ENCODE measurements around the gene DDIT3.

- TF ChIP-seq POLR2AphosphoS5 (IDR thresholded peaks at IDR 0.05; ENCODE audit: low read depth, low read length) (no peak), POLR2A (IDR thresholded peaks at IDR 0.05; ENCODE audit: low read depth, low read length) (no peak)
Measured at GRCh38 chr12:57516617-57517153, 3.6 kb downstream of the DDIT3 start.

Data from GM12892 (cell line).